GM12892 (cell line): ENCODE data around the gene PLCZ1.

Experiments
- DNase-seq: peaks from one replicate; pipeline ENCODE4 v3.0.0; 2011; ENCODE audit not compliant: insufficient read length
- FAIRE-seq: peaks from 2 replicates; lab custom pipeline; 2011; peaks lifted over from hg19 to GRCh38; lab: Jason Lieb, UNC
- POLR2A ChIP-seq: IDR thresholded peaks from 2 replicates; pipeline ENCODE4 v1.6.1; 2011; ENCODE audit warnings: low read depth, low read length, control low read depth
- POLR2AphosphoS5 ChIP-seq: IDR thresholded peaks from 2 replicates; pipeline ENCODE4 v1.6.1; 2011; ENCODE audit warnings: low read depth, low read length, control low read depth
- TAF1 ChIP-seq: IDR thresholded peaks from 2 replicates; pipeline ENCODE4 v1.6.1; 2011; ENCODE audit warnings: low read depth, mild to moderate bottlenecking, control low read depth, low read length, borderline replicate concordance

The PLCZ1 gene

GRCh38 chr12:18689771-18690170 is 48.0 kb downstream of the PLCZ1 start:
- DNase-seq (no peak), FAIRE-seq (no peak)

DNA sequence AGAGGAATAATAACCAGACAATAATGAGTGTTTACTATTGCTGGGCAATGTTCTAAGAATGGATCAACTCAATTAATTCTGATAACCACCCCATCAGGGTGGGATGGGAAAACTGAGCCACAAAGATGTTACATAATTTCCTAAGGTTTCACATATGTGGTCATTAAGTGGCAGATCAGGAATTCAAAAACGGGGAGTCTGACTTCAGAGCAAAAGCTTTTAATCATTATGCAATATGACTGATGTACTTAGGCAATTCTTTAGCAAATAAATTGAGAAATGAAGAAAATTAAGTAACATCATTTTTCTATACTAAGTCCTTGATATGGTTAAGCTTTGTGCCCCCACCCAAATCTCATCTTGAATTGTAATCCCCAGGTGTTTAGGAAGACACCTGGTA is 53.4 kb downstream of the PLCZ1 start:
- no peak for DNase-seq
- no peak for FAIRE-seq
- TF ChIP-seq POLR2A = no peak
- no peak for TF ChIP-seq POLR2AphosphoS5
- TF ChIP-seq TAF1 = no peak

More at GRCh38 chr12:18689771-18690170, 48.0 kb downstream of the PLCZ1 start:
- TF ChIP-seq POLR2A = no peak
- no peak for TF ChIP-seq POLR2AphosphoS5
- no peak for TF ChIP-seq TAF1

DNA sequence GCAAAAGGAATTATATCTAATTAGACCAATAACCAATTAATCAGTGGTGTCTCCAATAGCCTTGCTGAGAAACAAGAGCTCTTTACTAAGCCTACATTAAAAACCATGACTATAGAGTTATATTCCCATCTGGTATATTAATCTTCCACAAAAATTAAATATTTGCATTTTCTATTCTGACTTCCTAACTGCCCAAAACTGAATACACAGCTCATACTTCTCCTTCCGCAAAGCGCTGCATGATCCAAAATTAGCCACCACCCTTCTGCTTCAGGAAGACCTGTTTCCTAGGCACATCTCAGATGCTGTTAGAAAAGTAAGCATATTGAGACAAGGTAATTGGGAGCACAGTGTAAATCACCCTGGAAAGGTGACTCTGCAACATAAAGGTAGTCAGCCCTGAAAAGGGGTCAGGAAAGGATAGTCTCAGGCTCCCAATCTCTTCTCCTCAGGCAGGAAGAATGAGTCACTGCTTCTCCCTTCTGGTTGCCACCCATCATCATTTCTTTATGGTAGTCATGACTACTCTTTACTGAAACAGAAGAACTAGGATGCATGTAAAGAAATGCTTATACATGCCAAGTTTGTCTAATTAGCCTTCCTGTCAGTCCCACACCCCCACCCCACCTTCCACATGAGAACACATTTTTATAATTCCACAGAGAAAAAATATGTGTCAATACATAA is 54.3 kb downstream of the PLCZ1 start:
- FAIRE-seq = no peak
- TF ChIP-seq POLR2A (no peak), TAF1 (no peak), POLR2AphosphoS5 (no peak)
- DNase-seq = no peak

- FAIRE-seq (no peak), DNase-seq (no peak)
- TF ChIP-seq TAF1 = no peak
- TF ChIP-seq POLR2AphosphoS5 = no peak
- no peak for TF ChIP-seq POLR2A
These were observed 56.0 kb downstream of the PLCZ1 start for GRCh38 chr12:18681818-18682217.

DNA sequence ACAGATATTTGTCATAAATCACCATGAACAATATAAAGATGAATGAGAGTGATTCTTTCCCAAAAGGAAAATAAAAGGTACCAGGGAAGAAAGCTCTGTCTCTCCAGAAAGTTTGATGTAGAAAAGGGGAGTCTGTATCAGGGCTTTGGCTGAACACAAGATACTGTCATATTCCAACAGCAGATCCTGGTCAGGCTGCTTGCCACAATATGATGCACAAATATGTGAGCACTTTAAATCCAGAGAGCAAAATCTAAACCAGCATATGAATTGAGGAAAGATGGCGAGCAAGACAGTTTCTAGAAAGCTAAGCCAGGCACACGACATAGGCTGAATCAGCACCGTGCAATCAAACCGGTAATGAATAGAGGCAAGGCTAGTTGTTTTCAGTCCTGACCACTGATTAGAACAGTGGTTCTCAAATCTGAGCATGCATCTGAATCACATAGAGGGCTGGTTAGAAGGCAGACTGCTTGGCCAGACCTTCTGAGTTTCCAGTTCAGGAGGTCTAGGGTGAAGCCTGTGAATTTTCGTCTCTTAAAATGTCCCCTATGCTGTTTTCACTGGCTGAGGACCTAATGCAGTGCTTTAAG is 60.7 kb downstream of the PLCZ1 start:
- FAIRE-seq (no peak), DNase-seq (no peak)
- TF ChIP-seq TAF1 = no peak
- TF ChIP-seq POLR2A = no peak
- TF ChIP-seq POLR2AphosphoS5 = no peak

- no peak for TF ChIP-seq POLR2A
- no peak for TF ChIP-seq TAF1
- no peak for TF ChIP-seq POLR2AphosphoS5
- FAIRE-seq = no peak
- no peak for DNase-seq
These were observed 61.7 kb downstream of the PLCZ1 start for GRCh38 chr12:18676141-18676540.

- FAIRE-seq = no peak
- TF ChIP-seq POLR2AphosphoS5 (no peak), POLR2A (no peak), TAF1 (no peak)
- no peak for DNase-seq
These were observed 79.0 kb downstream of the PLCZ1 start for GRCh38 chr12:18658829-18659228.

- no peak for FAIRE-seq
- no peak for TF ChIP-seq TAF1
- no peak for TF ChIP-seq POLR2A
- TF ChIP-seq POLR2AphosphoS5 = no peak
These were observed 79.6 kb downstream of the PLCZ1 start for GRCh38 chr12:18658179-18658578.

GRCh38 chr12:18655351-18655750 is 82.5 kb downstream of the PLCZ1 start:
- no peak for TF ChIP-seq POLR2AphosphoS5
- no peak for TF ChIP-seq TAF1
- no peak for TF ChIP-seq POLR2A
- FAIRE-seq = no peak

More at GRCh38 chr12:18658179-18658578, 79.6 kb downstream of the PLCZ1 start:
- no peak for DNase-seq

GRCh38 chr12:18653465-18653864 is 84.3 kb downstream of the PLCZ1 start:
- FAIRE-seq (no peak), DNase-seq (no peak)
- no peak for TF ChIP-seq POLR2A
- TF ChIP-seq POLR2AphosphoS5 = no peak
- TF ChIP-seq TAF1 = no peak

More at GRCh38 chr12:18655351-18655750, 82.5 kb downstream of the PLCZ1 start:
- DNase-seq = no peak

GRCh38 chr12:18652596-18652995 is 85.2 kb downstream of the PLCZ1 start:
- DNase-seq = no peak
- no peak for FAIRE-seq

GRCh38 chr12:18651525-18651924 is 86.3 kb downstream of the PLCZ1 start:
- TF ChIP-seq TAF1 (no peak), POLR2A (no peak), POLR2AphosphoS5 (no peak)
- DNase-seq = no peak
- FAIRE-seq = no peak

More at GRCh38 chr12:18652596-18652995, 85.2 kb downstream of the PLCZ1 start:
- TF ChIP-seq POLR2AphosphoS5 = no peak
- no peak for TF ChIP-seq POLR2A
- no peak for TF ChIP-seq TAF1
